HG03432 (cell line): ENCODE results near the gene AK1.

Source experiments
- ATAC-seq: cut with Tn5 transposase; IDR thresholded peaks from one replicate; pipeline ENCODE4 v1.9.1; 2021; ENCODE audit warnings: mild to moderate bottlenecking, moderate library complexity; ENCODE audit not compliant: unreplicated experiment

Gene AK1, protein sequence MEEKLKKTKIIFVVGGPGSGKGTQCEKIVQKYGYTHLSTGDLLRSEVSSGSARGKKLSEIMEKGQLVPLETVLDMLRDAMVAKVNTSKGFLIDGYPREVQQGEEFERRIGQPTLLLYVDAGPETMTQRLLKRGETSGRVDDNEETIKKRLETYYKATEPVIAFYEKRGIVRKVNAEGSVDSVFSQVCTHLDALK

DNA sequence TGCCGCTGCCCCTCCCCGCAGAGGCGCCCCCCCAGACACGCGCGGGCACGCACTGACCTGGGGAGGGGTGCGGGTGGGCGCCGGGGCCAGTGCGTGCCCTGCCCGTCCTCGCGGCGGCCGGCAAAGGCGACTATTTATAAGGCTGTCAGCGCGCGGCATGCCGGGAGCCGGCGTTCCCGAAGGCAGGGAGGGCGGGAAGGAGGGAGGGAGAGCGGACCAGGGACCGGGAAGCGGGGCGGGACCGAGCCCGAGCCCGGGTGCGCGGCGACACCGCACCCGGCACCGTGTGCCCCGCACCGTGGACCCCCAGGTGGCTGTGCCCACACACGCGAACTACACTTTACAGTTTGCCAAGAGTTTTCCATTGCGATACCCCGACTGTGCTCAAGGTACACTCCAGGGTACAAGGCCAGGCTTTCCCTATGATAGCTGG is at the start of gene AK1:
AK1 (minus strand) TSS at position 110 of the 433 bp plus-strand sequence. CDS start 3,058 bp downstream, outside the sequence.
- no peak for ATAC-seq

DNA sequence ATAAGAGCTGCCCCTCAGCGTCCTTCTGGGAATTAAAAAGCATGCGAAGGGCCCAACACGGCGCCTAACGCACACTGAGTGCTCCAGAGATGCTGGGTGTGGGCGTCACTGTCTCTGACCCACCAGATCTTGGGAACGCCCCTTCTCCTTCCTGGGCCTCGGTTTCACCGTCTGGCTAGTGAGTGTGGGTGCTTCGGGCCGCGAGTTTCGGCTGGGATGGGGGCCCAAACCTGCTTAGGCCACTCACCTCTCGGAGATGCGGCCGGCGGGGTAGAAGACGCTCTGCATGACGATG is 49.4 kb upstream of the AK1 start:
- ATAC-seq, result no peak

DNA sequence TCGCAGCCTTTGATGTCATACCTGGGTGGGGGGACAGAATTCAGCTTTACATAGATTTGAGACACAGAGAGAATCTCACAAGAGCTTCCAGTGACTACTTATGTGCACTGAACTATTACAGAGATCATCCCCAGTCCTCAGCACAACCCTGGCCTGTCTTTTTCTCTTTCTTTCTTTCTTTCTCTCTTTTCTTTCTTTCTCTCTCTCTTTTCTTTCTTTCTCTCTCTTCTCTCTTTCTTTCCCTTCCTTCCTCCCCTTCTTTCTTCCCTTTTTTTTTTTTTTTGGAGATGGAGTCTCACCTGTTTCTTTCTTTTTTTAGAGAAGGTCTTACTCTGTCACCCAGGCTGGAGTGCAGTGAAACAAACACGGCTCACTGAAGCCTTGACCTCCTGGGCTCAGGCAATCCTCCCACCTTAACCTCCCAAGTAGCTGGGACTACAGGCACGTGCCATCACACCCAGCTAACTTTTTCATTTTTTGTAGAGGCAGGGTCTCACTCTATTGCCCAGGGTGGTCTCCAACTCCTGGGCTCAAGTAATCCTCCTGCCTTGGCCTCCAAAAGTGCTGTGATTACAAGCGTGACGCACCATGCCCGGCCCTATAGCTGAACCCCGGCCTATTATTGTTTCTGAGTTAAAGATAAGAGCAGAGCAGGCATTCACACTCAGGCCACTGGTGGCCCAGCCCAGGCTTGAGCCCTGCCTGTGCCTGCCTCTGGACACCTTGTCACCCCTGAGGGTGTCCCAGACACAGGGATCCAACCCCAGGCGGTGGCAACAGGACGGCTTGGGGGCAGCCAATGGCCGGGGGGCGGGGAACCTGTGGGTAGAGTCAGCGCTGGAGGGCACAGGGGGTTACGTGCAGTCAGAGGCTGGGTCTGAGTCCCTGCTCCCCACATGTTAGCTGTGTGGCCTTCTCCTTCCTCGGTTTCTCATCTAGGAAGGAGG is 48.8 kb upstream of the AK1 start:
- no peak for ATAC-seq

DNA sequence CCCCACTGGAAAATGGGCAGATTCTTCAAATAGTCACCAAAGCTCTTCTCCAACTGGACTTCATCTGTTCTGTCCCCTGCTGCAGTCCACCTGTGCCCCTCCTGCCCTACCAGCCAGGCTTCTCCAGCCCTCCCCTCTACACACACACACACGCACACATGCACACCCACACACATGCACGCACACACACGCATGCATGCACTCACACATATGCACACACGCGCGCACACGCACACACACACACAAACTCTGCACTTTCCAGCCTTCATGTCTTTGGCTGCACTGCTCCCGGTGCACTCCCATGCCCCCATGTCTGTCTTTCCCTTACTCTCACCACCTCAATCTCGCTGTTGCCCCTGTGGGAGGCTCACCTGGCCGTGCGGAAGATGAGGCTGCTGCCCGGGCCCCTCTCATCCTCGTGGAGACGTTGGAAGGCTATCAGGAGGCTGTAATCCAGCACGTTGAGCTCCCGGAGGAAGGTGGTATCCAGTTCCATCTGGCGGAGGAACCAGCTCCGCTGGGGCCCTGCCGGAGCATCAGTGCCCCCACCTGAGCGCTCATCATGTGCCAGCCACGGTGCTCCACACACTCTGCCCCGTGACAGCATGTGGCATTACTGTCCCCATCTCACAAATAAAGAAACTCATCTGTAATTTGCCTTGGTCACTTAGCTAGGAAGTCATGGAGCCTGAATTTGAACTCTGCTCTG is 47.4 kb upstream of the AK1 start:
- no peak for ATAC-seq

DNA sequence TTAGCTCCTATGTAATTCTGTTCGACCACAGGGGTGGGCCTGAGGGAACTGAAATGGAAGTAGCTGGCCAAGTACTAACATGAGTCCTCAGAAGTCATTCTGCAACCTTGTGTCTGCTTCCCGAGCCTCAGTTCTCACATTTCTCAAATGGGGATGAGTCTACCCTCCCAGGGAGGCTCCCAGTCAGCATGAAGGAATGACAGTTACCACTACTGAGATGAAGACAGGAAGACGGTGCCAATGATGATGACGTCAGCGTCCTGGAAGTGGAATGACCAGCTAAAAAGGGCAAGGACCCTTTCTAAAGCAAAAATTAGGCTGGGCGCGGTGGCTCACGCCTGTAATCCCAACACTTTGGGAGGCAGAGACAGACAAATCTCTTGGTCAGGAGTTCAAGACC is 46.3 kb upstream of the AK1 start:
- ATAC-seq, result no peak

DNA sequence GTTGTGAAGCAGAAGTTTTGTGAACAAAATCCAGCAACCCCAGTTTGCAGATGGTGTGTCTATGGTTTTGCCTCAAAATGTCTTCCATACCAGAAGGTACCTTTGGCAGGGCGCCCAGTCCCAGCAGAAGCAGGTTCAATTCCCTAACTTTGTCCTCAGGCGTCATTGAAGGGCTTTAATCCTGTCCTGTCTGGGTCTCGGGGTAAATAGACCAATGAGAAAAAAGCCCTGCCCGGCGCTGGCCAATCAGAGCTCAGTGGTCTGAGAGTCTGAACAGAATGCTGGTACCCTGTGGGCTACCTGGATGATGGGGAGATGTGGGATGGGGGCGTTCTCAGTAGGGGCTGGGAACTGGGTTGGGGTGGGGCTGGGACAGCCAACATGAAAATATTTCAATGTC is 45.6 kb upstream of the AK1 start:
- ATAC-seq, result no peak

DNA sequence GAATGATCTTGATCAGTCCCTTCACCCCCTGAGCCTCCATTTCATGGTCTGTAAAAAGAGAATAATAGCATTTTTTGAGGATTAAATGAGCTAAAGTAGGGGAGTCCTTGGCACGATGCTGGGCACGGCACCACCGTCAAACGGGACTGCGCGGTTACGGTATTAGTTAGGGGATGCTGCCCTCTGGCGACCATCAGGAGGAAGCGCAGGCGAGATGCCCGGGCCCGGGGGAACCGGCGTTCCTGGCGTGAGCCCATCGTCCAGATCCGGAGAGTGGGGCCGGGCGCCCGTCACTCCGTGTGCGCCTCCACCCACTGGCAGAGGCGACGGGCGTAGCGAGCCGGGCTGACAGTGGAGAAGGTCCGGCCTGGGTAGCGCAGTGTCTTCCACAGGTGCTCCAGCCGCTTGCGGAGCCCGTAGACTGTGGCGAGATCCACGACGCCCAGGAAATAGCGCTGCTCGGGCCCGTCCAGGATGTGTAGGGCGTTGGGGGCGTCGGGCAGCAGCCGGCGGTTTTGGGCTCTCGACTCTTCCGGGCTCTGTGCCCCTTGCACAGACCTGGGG is 44.2 kb upstream of the AK1 start:
- no peak for ATAC-seq

DNA sequence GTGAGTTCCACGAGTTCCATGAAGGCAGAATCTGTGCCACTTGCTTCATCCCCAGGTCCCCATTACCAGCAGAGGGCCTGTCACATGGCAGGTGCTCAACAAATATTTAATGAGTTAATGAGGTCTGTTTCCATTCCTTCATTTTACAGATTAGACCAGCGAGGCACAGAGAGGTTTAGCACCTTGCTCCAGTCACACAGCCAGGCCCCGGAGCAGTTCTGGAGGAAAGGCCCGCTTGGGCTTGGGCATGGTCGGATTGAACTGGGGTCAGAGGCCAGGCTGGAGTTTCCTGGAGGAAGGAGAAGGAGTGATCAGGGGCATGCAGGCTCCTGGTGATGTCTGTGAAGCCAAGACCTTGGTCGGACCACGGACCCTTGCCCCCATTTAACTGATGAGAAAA is 43.3 kb upstream of the AK1 start:
- no peak for ATAC-seq

DNA sequence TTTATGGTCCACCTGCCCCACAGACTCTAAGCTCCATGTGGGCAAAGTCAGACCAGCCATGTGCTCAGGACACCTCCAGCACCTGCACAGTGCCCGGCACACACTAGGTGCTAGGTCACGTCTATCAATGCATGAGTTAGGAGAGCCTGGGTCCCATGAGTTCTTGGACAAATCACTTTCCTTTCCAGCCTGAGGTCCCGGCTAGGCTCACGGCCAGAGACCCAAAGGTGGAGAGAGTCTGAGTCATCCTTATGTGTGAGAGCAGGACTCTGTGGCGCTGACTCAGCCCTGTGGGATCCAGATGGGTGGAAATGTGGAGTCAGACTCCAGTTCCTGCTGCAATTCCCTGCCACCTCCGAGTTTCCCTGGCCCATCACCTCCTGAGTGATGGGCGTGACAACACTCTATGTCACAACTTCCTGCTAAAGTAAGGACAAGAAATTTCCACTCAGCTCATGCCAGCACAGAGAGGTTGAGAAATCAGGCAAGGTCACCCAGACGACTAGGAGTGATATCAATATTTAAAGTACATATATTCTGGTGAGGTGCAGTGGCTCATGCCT is 41.9 kb upstream of the AK1 start:
- no peak for ATAC-seq

DNA sequence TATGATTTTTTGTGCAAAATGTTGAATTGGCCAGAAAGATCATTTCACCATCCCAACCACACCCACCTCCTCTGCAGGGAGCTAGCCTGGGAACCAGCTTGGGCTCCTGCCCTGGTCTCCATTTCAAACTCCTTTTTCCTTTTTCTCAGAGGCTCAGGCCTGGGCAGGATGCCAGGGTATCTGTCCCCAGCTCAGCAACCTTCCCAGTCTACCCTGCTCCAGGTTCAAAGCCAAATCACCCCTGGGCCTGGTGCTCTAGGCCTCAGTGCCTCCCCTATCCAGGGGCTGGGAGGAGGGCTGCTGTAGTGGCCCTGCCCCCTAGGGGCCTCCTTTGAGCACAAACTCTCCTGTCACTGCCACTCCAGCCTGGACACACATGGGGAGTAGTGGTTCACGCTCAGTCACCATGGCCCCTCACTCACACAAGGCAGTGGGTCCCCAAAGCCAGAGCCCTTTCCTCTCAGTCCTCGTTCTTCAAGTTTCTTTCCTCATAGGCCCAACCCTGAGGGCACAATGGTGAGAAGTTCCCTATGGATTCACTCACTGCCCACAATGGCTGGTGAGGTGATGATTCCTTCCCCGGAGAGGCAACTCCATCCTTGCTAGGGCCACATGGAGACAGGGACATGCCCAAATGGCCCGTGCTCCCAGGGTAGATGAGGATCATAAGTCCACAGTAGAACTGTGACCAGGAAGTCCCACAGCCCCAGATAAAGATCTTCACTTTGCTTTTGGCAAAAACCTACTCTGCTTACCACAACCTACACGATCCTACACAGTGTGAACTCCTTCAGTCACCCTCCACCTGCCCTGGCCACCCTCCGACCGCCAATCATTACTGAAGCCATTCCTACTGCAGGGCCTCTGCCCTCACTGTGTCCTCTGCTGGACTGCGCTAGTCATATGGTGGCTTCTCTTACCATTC is 41.0 kb upstream of the AK1 start:
- no peak for ATAC-seq

DNA sequence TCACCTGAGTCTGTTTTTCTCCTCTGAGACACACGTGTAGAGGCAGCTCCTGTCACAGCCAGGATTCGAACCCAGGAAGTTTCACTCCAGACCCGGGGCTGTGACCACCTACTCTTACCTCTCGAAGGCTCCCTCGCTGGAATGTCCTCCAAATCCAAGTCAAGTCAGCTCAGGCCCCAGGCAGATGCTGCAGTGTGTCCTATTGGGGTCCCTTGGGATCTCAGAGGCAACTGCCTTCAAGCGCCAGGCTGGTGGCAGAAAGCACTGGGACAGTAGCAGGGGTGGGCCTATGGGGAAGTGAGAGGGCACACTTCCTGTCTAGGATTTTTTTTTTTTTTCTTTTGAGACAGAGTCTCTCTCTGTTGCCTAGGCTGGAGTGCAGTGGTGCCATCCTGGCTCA is 40.1 kb upstream of the AK1 start:
- ATAC-seq, result no peak

DNA sequence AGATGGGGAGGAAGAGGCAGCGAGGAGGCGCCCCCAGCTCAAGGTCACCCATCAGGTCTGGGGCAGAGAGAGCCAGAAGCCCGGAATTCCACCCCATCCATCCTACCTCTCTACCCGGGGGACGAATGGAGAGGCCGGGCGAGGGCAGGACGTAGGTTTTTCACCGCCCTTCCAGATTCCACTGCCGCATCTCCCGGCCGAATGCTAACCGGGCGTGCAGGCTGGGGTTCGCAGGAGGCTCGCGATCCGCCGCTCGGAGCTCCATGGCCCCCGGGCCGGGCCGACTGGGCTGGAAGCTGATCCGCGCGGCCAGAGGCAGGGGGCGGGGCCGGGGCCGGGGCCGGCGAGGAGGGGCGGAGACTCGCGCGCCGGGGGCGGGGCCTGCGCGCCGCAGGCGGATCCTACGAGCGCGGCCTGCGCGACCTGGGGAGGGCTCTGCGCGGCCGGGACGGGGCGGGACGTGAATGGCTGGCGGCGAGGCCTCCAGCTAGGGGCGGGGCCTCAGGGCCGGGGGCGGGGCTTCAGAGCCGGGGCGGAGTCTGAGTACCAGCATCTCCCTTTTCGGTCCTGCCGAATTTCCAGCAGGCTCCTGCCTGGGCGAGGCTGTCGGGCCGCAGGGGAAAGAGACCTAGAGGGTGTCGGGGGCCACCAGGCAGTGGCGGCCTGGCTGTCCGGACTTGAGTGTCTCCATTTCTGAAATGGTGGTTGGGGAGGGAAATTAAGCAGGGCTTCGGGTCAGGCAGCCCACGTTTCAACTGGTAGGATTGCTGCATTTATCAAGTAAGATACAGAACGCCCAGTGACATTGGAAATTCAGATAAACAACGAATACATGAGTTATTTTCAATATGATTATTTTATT is 39.5 kb upstream of the AK1 start, which contains the start of gene ST6GALNAC4:
ST6GALNAC4 (minus strand) TSS at position 322 of the 862 bp plus-strand sequence. CDS start 622 bp downstream, outside the sequence.
- ATAC-seq, result peak; percentile 77

DNA sequence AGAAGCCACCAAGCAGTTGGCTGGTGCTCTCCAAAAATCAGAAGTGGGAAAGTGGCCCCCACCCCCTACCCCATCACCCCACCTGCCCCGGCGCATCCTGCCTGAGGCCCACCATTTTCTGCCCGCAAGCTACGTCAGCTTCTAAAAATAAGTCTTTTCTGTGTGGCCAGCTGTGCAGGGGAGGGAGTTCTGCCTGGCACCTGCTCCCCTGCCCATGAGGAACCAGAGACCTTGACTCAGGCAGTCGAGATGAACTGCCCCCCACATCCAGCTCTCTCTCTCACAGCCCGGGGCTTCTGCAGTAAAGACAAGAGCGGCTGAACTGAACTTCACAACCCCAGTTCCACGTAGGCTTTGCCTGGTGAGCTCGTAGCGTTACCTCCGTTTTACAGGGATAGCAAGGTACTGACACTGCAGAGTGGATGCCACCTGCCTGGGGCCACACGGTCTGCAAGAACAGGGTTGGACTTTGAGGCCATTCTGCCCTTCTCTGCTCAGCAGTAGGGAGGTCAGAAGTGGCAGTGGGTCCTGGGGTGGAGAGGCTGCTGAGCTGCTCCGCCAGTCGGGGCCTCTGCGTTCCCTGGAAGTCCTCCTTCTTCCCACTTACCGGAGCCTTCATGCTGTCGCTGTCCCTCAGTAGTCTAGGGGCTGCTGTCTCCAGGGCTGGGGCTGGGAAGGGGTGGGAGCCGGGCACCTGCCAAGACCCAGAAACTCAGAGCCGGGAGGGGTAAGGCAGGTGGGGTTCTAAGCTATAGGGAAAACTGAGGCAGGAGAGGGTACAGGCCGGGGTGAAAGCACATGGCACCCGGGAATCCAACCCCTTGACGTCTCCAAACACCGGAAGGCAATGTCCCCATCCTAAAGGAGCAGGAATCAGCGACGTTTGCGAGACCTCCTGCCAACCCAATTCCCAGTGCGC is 38.6 kb upstream of the AK1 start:
- ATAC-seq, result peak; percentile 25

DNA sequence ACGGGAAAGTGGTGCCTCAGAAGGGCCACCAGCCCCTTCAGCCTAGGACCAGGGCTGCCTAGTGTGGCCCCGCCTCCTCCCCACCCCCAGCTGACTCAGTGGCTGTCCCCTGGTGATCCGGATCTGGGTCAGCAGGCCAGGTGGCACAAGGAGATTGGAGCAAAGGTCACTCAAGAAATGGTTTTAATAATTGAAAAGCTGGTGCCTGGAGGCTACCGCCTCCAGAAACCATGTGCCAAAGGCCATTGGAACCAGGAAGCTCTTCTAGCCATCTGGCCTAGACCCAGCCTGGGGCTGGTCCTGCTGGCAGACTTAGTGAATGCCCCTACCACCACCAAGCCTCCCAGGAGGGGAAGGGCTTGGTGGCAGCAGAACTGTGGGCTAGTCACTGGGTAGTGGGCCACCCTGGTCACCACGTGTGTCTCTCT is 37.9 kb upstream of the AK1 start:
- no peak for ATAC-seq

DNA sequence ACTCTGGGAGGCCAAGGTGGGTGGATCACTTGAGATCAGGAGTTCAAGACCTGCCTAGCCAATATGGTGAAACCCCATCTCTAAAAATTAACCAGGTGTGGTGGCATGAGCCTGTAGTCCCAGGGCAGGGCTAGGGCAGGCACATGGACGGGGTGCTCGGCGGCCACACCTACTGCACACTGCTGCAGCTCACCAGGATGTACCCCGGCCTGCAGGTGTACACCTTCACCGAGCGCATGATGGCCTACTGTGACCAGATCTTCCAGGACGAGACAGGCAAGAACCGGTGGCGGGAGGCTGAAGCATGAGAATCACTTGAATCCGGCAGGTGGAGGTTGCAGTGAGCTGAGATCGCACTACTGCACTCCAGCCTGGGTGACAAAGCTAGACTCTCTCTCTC is 36.2 kb upstream of the AK1 start:
- ATAC-seq, result no peak

DNA sequence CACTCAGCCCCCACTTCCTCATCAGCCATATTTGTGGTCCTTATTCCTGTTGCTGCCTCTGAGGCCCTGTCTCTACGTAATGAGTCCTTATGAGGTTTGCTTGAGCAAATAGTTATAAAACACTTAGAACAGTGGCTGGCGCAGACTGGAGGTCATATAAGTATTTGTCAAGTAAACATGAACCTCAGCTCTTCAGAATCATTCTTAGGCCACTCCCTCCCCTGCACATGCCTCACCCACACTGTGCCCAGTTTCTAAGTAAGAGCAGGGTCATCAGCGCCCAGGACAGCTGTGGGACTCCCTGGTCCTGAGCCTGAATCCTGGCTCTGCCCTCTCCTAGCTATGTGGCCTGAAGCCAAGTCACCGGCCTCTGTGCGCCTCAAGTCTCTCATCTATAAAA is 35.4 kb upstream of the AK1 start:
- ATAC-seq, result no peak

DNA sequence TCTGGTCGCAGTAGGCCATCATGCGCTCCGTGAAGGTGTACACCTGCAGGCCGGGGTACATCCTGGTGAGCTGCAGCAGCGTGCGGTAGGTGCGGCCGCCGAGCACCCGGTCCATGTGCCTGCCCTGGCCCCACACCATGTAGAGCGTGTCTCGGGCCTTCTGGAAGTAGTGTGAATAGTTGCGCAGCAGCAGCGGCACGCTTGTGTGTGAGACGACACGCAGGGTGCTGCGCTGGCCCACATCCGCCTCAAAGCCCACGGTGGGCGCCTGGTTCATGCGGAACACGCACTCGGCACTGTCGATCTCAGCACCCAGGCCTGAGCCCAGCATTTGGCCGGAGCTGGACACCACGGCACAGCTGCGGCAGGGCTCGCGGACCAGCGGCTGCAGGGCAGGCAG is 34.8 kb upstream of the AK1 start:
- no peak for ATAC-seq

DNA sequence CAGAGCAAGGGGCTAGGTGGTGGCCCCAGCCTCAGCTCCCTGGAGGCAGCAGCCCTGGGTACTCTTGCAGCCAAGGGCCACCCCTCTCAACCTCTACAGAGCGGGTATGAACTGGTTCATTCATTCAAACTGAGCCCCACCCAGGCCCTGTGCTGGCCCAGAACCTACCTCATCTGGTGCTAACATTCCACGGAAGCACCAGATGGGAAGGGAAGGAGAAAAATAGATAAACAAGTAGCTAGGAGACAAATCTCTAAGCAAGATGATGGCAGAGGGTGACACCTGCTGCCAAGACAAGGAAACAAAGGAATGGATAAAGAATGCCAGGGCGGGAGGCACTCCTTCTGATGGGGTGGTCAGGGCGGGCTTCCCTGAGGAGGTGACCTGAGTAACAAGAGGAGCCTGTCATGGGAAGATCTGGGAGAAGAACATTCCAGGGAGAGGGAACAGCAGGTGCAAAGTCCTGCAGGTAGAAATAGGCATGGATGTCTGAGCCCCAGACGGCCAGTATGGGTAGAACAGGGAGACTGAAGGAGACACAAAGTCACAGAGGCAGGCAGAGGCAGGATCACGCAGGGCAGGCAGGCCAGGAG is 33.2 kb upstream of the AK1 start:
- ATAC-seq, result no peak
